ENCODE results near the gene CFAP210.
"Not testable (repeated sequence)": the region's sequence is repeated elsewhere in the genome, so short reads cannot be mapped to it uniquely, and the experiment has no call there.

Gene CFAP210

DNA sequence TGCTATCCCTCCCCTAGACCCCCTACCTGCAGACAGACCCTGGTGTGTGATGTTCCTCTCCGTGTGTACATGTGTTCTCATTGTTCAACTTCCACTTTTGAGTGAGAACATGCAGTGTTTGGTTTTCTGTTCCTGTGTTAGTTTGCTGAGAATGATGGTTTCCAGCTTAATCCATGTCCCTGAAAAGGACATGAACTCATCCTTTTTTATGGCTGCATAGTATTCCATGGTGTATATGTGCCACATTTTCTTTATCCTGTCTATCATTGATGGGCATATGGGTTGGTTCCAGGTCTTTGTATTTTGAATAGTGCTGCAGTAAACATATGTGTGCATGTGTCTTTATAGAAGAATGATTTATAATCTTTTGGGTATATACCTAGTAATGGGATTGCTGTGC, 78.2 kb downstream of the CFAP210 start:
- not testable (repeated sequence) for DNase-seq (ENCODE audit: low read depth)

DNA sequence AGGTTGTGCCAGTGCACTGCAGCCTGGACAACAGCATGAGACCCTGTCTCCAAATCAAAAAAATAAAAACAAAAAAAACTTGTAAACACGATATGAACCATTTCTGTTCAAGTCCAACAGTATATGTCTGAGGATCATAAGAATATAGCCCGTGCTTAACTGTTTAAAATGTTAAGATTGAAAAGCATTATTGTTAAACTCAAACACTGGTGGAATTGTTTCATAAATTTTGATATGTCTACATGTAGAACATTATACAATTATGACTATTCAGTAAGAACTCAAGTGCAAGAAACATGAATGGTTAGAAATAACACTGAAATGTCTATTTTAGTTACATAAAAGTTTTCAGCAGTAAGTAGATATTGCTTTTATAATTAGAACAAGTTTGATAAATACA, 80.3 kb downstream of the CFAP210 start:
- no peak for DNase-seq (ENCODE audit: low read depth)

- no peak for DNase-seq (ENCODE audit: low read depth)
These were observed 84.9 kb downstream of the CFAP210 start for GRCh38 chr2:169609264-169609663.

DNA sequence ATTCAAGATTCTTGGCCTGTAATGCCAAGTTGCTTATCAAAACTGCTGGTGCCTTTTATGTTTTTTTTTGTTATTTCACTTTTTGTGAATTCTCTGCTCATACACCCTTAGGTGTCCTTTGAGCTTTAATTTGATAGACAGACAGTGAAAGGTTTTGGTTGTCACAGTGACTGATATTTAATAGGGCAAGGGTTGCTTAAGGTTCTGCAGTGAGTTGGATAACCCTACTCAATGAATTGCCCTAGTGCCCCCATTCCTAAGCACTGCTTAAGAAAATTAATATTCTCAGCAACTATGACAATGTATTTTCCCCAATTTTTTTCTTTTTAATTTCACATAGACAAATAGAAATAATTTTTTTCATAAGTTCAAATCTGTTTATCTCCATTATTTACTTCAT, 94.6 kb downstream of the CFAP210 start:
- no peak for DNase-seq (ENCODE audit: low read depth)

GRCh38 chr2:169598982-169599381, 95.2 kb downstream of the CFAP210 start:
- DNase-seq (ENCODE audit: low read depth), result no peak

GRCh38 chr2:169596546-169596945, 97.7 kb downstream of the CFAP210 start:
- DNase-seq (ENCODE audit: low read depth), result not testable (repeated sequence)

All from CMK (cell line).